MCF 10A (cell line): ENCODE results near the gene NR2C2. TPM values are rescaled to one million over a fixed set of nuclear protein-coding genes. Genes with fewer than 3 reads are reported as not detected.

Experiments
- BruUV-seq: library from RNA; stranded (reverse); fragments of 400-500 nt; replicated peaks from 2 replicates; lab custom pipeline; 2021; lab: Mats Ljungman, UMichigan
- CTCF ChIA-PET: fragments of 300-600 bp; sonication (Branson Sonifier 250); formaldehyde crosslinking; extraction: SDS; loops from one replicate; lab custom pipeline; 2021; ENCODE audit warnings: antibody characterized with exemption, inconsistent platforms; lab: Yijun Ruan, JAX
- POLR2A ChIA-PET: fragments of 300-600, 350-650 bp; sonication (Branson Sonifier 250); formaldehyde crosslinking; extraction: SDS; loops from one replicate; lab custom pipeline; 2020; ENCODE audit warnings: antibody characterized with exemption, inconsistent platforms; lab: Yijun Ruan, JAX
- DNase-seq: peaks from one replicate; pipeline ENCODE4 v3.0.0-alpha.2; 2018; ENCODE audit not compliant: unreplicated experiment
- H3K27ac Mint-ChIP-seq: one replicate; pipeline ENCODE4 v1.8.0; 2022; ENCODE audit warnings: mild to moderate bottlenecking, low read depth, mixed read lengths; ENCODE audit not compliant: unreplicated experiment
- H3K27me3 Mint-ChIP-seq: one replicate; pipeline ENCODE4 v1.8.0; 2022; ENCODE audit warnings: mixed read lengths; ENCODE audit not compliant: insufficient read depth, unreplicated experiment
- H3K36me3 Mint-ChIP-seq: one replicate; pipeline ENCODE4 v1.8.0; 2022; ENCODE audit warnings: mild to moderate bottlenecking, moderate library complexity, mixed read lengths; ENCODE audit not compliant: insufficient read depth, unreplicated experiment
- H3K4me1 Mint-ChIP-seq: one replicate; pipeline ENCODE4 v1.8.0; 2022; ENCODE audit warnings: mixed read lengths; ENCODE audit not compliant: insufficient read depth, unreplicated experiment
- H3K4me3 Mint-ChIP-seq: one replicate; pipeline ENCODE4 v1.8.0; 2022; ENCODE audit warnings: mild to moderate bottlenecking, moderate library complexity, mixed read lengths; ENCODE audit not compliant: unreplicated experiment
- H3K9me3 Mint-ChIP-seq: one replicate; pipeline ENCODE4 v1.8.0; 2022; ENCODE audit warnings: mixed read lengths; ENCODE audit not compliant: unreplicated experiment
- intact Hi-C: fragments of 100-400 bp; cut with micrococcal nuclease; formaldehyde crosslinking; loops from 2 replicates; pipeline ENCODE4 v1.14.1; 2022
- total RNA-seq: library from RNA; stranded (reverse); gene quantifications from 2 replicates; pipeline ENCODE4 v1.2.3, GENCODE V29; 2022
- TF ChIP-seq, protein P1 (sequence below): fragments of 200-600 bp; IDR thresholded peaks from one replicate; pipeline ENCODE4 v1.8.0; 2022; ENCODE audit warnings: antibody characterized with exemption, mild to moderate bottlenecking; ENCODE audit not compliant: unreplicated experiment

The NR2C2 gene
- total RNA-seq, 1 experiment from 2014 or later: 42.4 TPM

GRCh38 chr3:15043408-15044171, 96.2 kb downstream of the NR2C2 start:
- Mint-ChIP-seq H3K4me3 (no peak overlapping the region), H3K27ac (no peak overlapping the region), H3K4me1 (peaks cover 5% of the 10 kb centered on the region), H3K27me3 (no peaks in the 10 kb centered on the region), H3K36me3 (peaks cover 97% of the 10 kb centered on the region), H3K9me3 (no peaks in the 10 kb centered on the region)
- ChIA-PET CTCF (interaction anchor here (0.6 kb wide), 1 partner anchor 49 kb away, joined by 3 read pairs; no protein-coding TSS in a partner anchor), POLR2A (interaction anchor here (1.0 to 1.1 kb wide), 2 partner anchors 59 to 392 kb away, joined by 3 read pairs; partner anchors contain the start of gene CCDC174)
- no peak for DNase-seq
- intact Hi-C loops: no loop called here
- BruUV-seq: no TSS peak
- TF ChIP-seq, protein P1, sequence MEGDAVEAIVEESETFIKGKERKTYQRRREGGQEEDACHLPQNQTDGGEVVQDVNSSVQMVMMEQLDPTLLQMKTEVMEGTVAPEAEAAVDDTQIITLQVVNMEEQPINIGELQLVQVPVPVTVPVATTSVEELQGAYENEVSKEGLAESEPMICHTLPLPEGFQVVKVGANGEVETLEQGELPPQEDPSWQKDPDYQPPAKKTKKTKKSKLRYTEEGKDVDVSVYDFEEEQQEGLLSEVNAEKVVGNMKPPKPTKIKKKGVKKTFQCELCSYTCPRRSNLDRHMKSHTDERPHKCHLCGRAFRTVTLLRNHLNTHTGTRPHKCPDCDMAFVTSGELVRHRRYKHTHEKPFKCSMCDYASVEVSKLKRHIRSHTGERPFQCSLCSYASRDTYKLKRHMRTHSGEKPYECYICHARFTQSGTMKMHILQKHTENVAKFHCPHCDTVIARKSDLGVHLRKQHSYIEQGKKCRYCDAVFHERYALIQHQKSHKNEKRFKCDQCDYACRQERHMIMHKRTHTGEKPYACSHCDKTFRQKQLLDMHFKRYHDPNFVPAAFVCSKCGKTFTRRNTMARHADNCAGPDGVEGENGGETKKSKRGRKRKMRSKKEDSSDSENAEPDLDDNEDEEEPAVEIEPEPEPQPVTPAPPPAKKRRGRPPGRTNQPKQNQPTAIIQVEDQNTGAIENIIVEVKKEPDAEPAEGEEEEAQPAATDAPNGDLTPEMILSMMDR: no peak

DNA sequence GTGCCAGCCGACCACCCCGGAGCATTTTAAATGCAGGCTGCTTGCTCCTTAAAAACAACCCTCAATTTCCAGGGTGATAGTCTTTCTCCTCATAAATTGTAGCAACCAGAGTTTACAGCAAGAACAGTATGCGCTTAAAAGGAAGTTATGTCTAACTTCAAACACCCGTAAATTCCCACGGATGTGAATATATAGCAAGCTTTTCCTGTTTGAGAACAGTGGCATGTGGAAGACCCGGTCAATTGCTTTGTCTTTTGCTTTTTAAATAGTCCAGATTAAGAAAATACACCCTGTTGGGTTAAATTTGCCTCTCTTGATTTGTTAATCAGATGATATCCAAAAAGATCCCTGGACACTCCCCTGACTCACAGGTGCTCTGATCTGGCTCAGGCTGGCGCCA, 96.9 kb downstream of the NR2C2 start:
- Mint-ChIP-seq H3K36me3 (peaks cover 97% of the 10 kb centered on the region), H3K4me3 (no peak overlapping the region), H3K27me3 (no peaks in the 10 kb centered on the region), H3K27ac (no peak overlapping the region), H3K9me3 (no peaks in the 10 kb centered on the region), H3K4me1 (peaks cover 5% of the 10 kb centered on the region)
- intact Hi-C loops: no loop called here
- POLR2A ChIA-PET: interaction anchor here (1.0 to 1.9 kb wide), 2 partner anchors 97 to 393 kb away, joined by 3 to 5 read pairs; partner anchors contain the start of genes CCDC174 and NR2C2
- no peak for DNase-seq
- CTCF ChIA-PET: no interaction called here
- TF ChIP-seq, protein P1: no peak
- no TSS peak for BruUV-seq

DNA sequence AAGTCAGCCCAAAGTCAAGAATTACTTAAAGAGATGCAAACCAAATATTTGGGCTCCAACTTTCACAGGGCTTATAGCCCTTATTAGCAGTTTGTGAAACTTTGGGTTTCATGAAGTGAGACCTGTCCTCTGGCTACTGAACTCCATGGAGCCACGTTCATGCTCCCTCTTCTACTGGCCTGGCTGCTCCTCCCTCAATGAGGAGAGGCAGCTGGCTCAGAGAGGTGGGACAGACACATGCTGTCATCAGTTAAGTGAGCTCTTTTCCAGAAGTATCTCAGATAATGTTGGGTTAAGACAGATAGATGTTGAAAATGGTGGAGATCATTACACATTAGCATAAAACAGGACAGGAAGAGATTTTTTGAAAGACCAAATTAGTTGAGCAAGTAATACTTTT, 98.3 kb downstream of the NR2C2 start:
- Mint-ChIP-seq H3K36me3 (peaks cover 97% of the 10 kb centered on the region), H3K27ac (no peak overlapping the region), H3K9me3 (no peaks in the 10 kb centered on the region), H3K4me3 (no peak overlapping the region), H3K27me3 (no peaks in the 10 kb centered on the region), H3K4me1 (peaks cover 5% of the 10 kb centered on the region)
- TF ChIP-seq, protein P1: no peak
- BruUV-seq: no TSS peak
- no peak for DNase-seq
- CTCF ChIA-PET: interaction anchor here (1.8 kb wide), 1 partner anchor 12 kb away, joined by 6 read pairs; no protein-coding TSS in a partner anchor
- POLR2A ChIA-PET: interaction anchor here (0.8 to 1.9 kb wide), 3 partner anchors 8 to 99 kb away, joined by 3 to 5 read pairs (median 3); partner anchors contain the start of gene NR2C2
- intact Hi-C loops: no loop called here

DNA sequence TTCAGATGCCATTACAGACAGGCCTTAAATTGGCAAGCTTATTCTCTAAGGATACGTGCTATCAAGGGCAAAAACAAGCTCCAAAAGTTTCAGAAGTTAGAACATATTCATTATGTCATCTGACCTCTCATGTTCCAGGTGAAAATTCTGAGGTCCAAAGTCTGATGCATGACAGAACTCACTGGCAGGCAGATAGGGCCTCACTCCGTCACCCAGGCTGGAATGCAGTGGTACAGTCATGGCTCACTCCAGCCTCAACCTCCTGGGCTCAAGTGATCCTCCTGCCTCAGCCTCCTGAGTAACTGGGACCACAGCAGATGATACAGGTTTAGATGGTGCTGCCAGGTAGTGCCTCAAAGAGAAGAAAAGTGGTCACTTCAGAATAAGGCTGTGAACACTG, 102.2 kb downstream of the NR2C2 start:
- H3K27me3 Mint-ChIP-seq: no peaks in the 10 kb centered on the region
- BruUV-seq: no TSS peak
- CTCF ChIA-PET: no interaction called here
- H3K36me3 Mint-ChIP-seq: peaks cover 77% of the 10 kb centered on the region
- DNase-seq: no peak
- no peak overlapping the region for H3K4me3 Mint-ChIP-seq
- no peaks in the 10 kb centered on the region for H3K4me1 Mint-ChIP-seq
- no peaks in the 10 kb centered on the region for H3K9me3 Mint-ChIP-seq
- intact Hi-C loops: no loop called here
- TF ChIP-seq, protein P1: no peak
- H3K27ac Mint-ChIP-seq: no peak overlapping the region
- POLR2A ChIA-PET: interaction anchor here (2.8 kb wide), 1 partner anchor 15 kb away, joined by 23 read pairs; the partner anchor contains the start of gene MRPS25
